ENCODE data around the gene KNTC1.
"Not testable (repeated sequence)": the region's sequence is repeated elsewhere in the genome, so short reads cannot be mapped to it uniquely, and the experiment has no call there.

KNTC1 gene

GRCh38 chr12:122513028-122513427, 14.0 kb upstream of the KNTC1 start:
- not testable (repeated sequence) for DNase-seq

GRCh38 chr12:122513660-122514059, 13.4 kb upstream of the KNTC1 start:
- no peak for DNase-seq

GRCh38 chr12:122515275-122515674, 11.8 kb upstream of the KNTC1 start:
- DNase-seq, result no peak

- DNase-seq, result no peak
Measured at GRCh38 chr12:122516544-122517361, 10.3 kb upstream of the KNTC1 start.

- no peak for DNase-seq
Measured at GRCh38 chr12:122517877-122518276, 9.2 kb upstream of the KNTC1 start.

GRCh38 chr12:122518908-122519307, 8.1 kb upstream of the KNTC1 start:
- no peak for DNase-seq

- no peak for DNase-seq
Measured at GRCh38 chr12:122519418-122519817, 7.6 kb upstream of the KNTC1 start.

- DNase-seq, result no peak
Measured at GRCh38 chr12:122520676-122521075, 6.4 kb upstream of the KNTC1 start.

- no peak for DNase-seq
Measured at GRCh38 chr12:122523280-122523679, 3.8 kb upstream of the KNTC1 start.

- DNase-seq, result no peak
Measured at GRCh38 chr12:122523846-122524718, 3.0 kb upstream of the KNTC1 start.

GRCh38 chr12:122527478-122527944, 462 bp downstream of the KNTC1 start:
- DNase-seq, result peak; percentile 65

- DNase-seq, result no peak
Measured at GRCh38 chr12:122528582-122528981, 1.5 kb downstream of the KNTC1 start.

- DNase-seq, result no peak
Measured at GRCh38 chr12:122528992-122529391, 1.9 kb downstream of the KNTC1 start.

- DNase-seq, result no peak
Measured at GRCh38 chr12:122533856-122534255, 6.8 kb downstream of the KNTC1 start.

GRCh38 chr12:122537021-122537420, 10.0 kb downstream of the KNTC1 start:
- no peak for DNase-seq

GRCh38 chr12:122538496-122538895, 11.4 kb downstream of the KNTC1 start:
- DNase-seq, result no peak

- no peak for DNase-seq
Measured at GRCh38 chr12:122544537-122544936, 17.5 kb downstream of the KNTC1 start.

- no peak for DNase-seq
Measured at GRCh38 chr12:122545855-122546254, 18.8 kb downstream of the KNTC1 start.

GRCh38 chr12:122547330-122547729, 20.3 kb downstream of the KNTC1 start:
- no peak for DNase-seq

GRCh38 chr12:122558745-122559641, 31.9 kb downstream of the KNTC1 start:
- no peak for DNase-seq

- no peak for DNase-seq
Measured at GRCh38 chr12:122560138-122560537, 33.1 kb downstream of the KNTC1 start.

GRCh38 chr12:122563361-122563760, 36.3 kb downstream of the KNTC1 start:
- DNase-seq, result no peak

- not testable (repeated sequence) for DNase-seq
Measured at GRCh38 chr12:122566816-122567215, 39.8 kb downstream of the KNTC1 start.

Measured in NCI-H69 (cell line).